HPDE6-E6E7 (cell line): ENCODE data around the gene CHAT.

ENCODE experiments used
- DNase-seq: peaks from one replicate; pipeline ENCODE4 v3.0.0; 2011; ENCODE audit warnings: missing footprints; ENCODE audit errors: extremely low spot score

The CHAT gene

GRCh38 chr10:49688920-49689319, 75.1 kb downstream of the CHAT start:
- no peak for DNase-seq

GRCh38 chr10:49689882-49690510, 76.2 kb downstream of the CHAT start:
- no peak for DNase-seq

- DNase-seq = no peak
Observed at GRCh38 chr10:49690698-49691356, 77.0 kb downstream of the CHAT start.

- no peak for DNase-seq
Observed at GRCh38 chr10:49691588-49691987, 77.8 kb downstream of the CHAT start.

- no peak for DNase-seq
Observed at GRCh38 chr10:49694466-49694865, 80.6 kb downstream of the CHAT start.

GRCh38 chr10:49696311-49696710, 82.5 kb downstream of the CHAT start:
- no peak for DNase-seq

GRCh38 chr10:49698679-49699078, 84.8 kb downstream of the CHAT start:
- DNase-seq = no peak

GRCh38 chr10:49700211-49700610, 86.4 kb downstream of the CHAT start:
- DNase-seq = no peak

- no peak for DNase-seq
Observed at GRCh38 chr10:49700997-49701396, 87.2 kb downstream of the CHAT start.

- DNase-seq = no peak
Observed at GRCh38 chr10:49707585-49707984, 93.7 kb downstream of the CHAT start.

GRCh38 chr10:49709934-49710333, 96.1 kb downstream of the CHAT start:
- no peak for DNase-seq

GRCh38 chr10:49710966-49711365, 97.1 kb downstream of the CHAT start:
- no peak for DNase-seq

- no peak for DNase-seq
Observed at GRCh38 chr10:49711481-49711880, 97.6 kb downstream of the CHAT start.

GRCh38 chr10:49713266-49713665, 99.4 kb downstream of the CHAT start:
- DNase-seq = no peak
